HCT116 (cell line): ENCODE measurements around the gene PIM3.

Experiments used
- CEBPB ChIP-seq: IDR thresholded peaks from 2 replicates; pipeline ENCODE4 v1.6.1; 2012; ENCODE audit warnings: low read depth
- CTCF ChIP-seq, 3 experiments: fragments of 200-600 bp in 1 of 3; sonication (generic) in 1 of 3; IDR thresholded peaks in 2 of 3; conservative IDR thresholded peaks in 1 of 3; 2 replicates each; pipeline ENCODE4 v1.5.1; 2012 to 2017; ENCODE audit warnings: low read depth in 2 of 3, low read length in 2 of 3, antibody characterized with exemption in 1 of 3, borderline replicate concordance in 1 of 3, control low read depth in 1 of 3, mild to moderate bottlenecking in 1 of 3, mixed read lengths in 1 of 3, mixed run types in 1 of 3, moderate library complexity in 1 of 3; ENCODE audit not compliant: insufficient read depth in 1 of 3
- EZH2 ChIP-seq: fragments of 200-600 bp; sonication (generic); IDR thresholded peaks from 2 replicates; pipeline ENCODE4 v1.6.1; 2017; ENCODE audit warnings: antibody characterized with exemption, mixed run types
- EZH2phosphoT487 ChIP-seq: fragments of 200-600 bp; IDR thresholded peaks from 2 replicates; pipeline ENCODE4 v1.6.1; 2018; ENCODE audit warnings: antibody characterized with exemption, borderline replicate concordance
- POLR2A ChIP-seq: IDR thresholded peaks from 2 replicates; pipeline ENCODE4 v1.7.0; 2011; ENCODE audit warnings: borderline replicate concordance; ENCODE audit not compliant: insufficient read depth, insufficient read length; ENCODE audit errors: extremely low read depth
- REST ChIP-seq: IDR thresholded peaks from 2 replicates; pipeline ENCODE4 v1.6.1; 2012; ENCODE audit warnings: low read depth
- SIN3A ChIP-seq: IDR thresholded peaks from 2 replicates; pipeline ENCODE4 v1.6.1; 2012; ENCODE audit warnings: low read depth
- ZNF274 ChIP-seq: fragments of 200-500 bp; sonication (Bioruptor generic); IDR thresholded peaks from 2 replicates; pipeline ENCODE4 v1.6.1; 2014; ENCODE audit warnings: mild to moderate bottlenecking, low read depth, low read length, inconsistent platforms
- TF ChIP-seq, protein P1 (sequence below): IDR thresholded peaks from 2 replicates; pipeline ENCODE4 v1.6.1; 2011; ENCODE audit warnings: mild to moderate bottlenecking, low read length, moderate library complexity; ENCODE audit not compliant: insufficient replicate concordance; ENCODE audit errors: extremely low read depth

DNA sequence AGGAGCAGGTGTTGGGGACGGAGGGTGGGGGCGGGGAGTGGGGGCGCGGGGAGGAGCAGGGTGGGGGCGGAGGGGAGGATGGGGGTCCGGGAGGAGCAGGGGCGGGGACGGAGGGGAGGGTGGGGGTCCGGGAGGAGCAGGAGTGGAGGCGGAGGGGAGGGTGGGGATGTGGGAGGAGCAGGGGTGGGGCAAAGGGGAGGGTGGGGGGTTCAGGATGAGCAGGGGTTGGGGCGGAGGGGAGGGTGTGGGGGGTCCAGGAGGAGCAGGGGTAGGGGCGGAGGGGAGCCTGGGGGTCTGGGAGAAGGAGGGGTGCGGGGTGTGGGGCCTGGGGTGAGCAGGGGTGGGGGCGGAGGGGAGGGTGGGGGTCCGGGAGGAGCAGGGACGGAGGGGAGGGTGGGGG is 25.0 kb upstream of the PIM3 start:
- TF ChIP-seq CTCF (IDR thresholded peaks at IDR 0.05 in 2 of 3, conservative IDR thresholded peaks at IDR 0.05 in 1 of 3; ENCODE audit: borderline replicate concordance in 1 of 3, insufficient read depth in 1 of 3, low read depth in 2 of 3, low read length in 2 of 3) (no peak), ZNF274 (no peak), POLR2A (no peak), CEBPB (no peak), EZH2phosphoT487 (no peak), EZH2 (no peak), SIN3A (no peak), REST (no peak)
- TF ChIP-seq, protein P1, sequence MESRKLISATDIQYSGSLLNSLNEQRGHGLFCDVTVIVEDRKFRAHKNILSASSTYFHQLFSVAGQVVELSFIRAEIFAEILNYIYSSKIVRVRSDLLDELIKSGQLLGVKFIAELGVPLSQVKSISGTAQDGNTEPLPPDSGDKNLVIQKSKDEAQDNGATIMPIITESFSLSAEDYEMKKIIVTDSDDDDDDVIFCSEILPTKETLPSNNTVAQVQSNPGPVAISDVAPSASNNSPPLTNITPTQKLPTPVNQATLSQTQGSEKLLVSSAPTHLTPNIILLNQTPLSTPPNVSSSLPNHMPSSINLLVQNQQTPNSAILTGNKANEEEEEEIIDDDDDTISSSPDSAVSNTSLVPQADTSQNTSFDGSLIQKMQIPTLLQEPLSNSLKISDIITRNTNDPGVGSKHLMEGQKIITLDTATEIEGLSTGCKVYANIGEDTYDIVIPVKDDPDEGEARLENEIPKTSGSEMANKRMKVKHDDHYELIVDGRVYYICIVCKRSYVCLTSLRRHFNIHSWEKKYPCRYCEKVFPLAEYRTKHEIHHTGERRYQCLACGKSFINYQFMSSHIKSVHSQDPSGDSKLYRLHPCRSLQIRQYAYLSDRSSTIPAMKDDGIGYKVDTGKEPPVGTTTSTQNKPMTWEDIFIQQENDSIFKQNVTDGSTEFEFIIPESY = no peak
